Endometrial microvascular endothelial cells (primary cell): ENCODE data around the gene SOD2. TPM values are rescaled to one million over a fixed set of nuclear protein-coding genes. Genes with fewer than 3 reads are reported as not detected.
"Not testable (repeated sequence)": the region's sequence is repeated elsewhere in the genome, so short reads cannot be mapped to it uniquely, and the experiment has no call there.

ENCODE experiments used
- in situ Hi-C: cut with HindIII; loops from 2 replicates; pipeline ENCODE4 v1.10.0; 2017; ENCODE audit warnings: low sequenced_read_pairs, low pct_unique_long_range_greater_than_20kb; ENCODE audit errors: inconsistent ontology term
- total RNA-seq: library from RNA; depleted of rRNA; stranded (reverse); fragments of >200 nt; gene quantifications from one replicate; pipeline ENCODE4 v1.2.3, GENCODE V29; 2015; ENCODE audit errors: inconsistent ontology term

Gene SOD2
- total RNA-seq, result 111 TPM

DNA sequence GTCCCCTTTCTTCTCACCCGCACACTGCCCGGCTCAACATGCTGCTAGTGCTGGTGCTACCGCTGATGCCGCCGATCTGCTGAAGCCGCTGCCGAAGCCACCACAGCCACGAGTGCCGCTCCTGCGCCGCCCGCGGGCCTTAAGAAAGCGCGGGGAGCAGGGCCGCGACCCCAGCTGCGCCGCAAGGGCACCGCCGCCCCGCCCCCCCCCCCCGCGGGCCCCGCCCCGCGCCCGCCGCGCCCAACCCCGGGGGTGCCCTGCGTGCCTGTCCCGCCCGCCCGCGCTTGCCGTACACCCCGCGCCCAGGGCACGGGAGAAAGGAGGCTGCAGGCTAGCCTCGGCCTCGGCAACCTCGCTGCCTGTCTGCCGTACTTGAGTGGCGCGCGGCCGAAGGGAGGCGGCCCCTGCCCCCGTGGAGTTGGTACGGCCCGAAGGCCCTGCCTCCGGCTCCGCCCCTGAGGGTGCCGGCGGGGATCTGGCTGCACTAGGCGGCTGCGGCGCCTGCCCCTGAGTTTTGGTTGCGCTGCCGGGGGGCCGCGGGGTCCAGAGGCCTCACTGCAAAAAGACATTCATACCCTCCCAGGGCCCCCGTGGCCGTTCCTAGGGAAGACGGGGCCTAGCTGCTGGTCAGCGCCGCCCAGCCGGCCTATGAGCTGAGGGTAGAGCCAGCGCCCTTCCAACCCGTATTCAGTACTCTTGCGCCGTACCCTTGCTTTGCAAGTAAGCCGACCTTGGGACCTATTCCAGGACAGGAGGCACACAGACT lies at the start of gene SOD2:
TSS of gene SOD2 (minus strand) at position 114 of the 766 bp plus-strand sequence. CDS start at position 40, 74 bp downstream.
- in situ Hi-C loops, result no loop called here

- in situ Hi-C loops, result no loop called here
These were observed 49.1 kb upstream of the SOD2 start for GRCh38 chr6:159742165-159742564.

- in situ Hi-C loops, result no loop called here
These were observed 46.3 kb upstream of the SOD2 start for GRCh38 chr6:159739341-159739740.

GRCh38 chr6:159736908-159737307 lies 43.9 kb upstream of the SOD2 start:
- in situ Hi-C loops, result no loop called here

DNA sequence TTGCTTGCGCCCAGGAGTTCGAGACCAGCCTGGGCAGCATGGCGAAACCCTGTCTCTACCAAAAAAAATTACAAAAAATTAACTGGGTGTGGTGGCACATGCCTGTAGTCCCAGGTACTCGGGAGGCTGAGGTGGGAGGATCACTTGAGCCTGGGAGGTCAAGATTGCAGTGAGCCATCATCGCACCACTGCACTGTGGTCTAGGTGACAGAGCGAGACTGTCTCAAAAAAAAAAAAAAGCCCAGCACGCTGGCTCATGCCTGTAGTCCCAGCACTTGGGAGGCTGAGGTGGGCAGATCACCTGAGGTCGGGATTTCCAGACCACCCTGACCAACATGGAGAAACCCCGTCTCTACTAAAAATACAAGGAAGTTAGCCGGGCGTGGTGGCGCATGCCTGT lies 40.4 kb upstream of the SOD2 start:
- in situ Hi-C loops, result not testable (repeated sequence)

DNA sequence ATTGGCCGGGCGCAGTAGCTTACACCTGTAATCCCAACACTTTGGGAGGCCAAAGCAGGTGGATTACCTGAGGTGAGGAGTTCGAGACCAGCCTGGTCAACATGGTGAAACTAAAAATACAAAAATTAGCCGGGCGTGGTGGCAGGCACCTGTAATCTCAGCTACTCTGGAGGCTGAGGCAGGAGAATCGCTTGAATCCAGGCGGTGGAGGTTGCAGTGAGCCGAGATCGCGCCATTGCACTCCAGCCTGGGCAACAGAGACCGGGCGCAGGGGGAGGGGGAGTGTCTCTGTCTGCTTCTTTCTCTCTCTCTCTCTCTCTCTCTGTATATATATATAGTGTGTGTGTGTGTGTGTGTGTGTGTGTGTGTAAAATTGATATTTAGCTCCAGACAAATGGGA lies 39.5 kb upstream of the SOD2 start:
- in situ Hi-C loops, result not testable (repeated sequence)

DNA sequence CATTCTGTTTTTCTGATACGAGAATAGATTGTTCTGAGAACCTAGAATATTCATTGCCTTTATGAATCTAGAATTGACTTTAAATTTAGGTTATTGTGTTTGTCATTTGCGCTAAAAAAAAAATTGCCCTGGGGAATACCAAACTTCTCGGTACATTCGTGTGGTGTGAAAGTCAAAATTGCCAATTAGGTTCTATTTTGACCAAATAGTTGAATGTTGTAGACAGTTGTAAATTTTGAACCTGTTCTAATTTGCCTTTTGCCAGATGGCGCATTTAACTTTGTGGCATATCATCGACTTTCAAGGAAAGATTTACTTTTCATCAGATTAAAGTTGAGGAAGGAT lies 37.3 kb upstream of the SOD2 start:
- in situ Hi-C loops, result no loop called here

DNA sequence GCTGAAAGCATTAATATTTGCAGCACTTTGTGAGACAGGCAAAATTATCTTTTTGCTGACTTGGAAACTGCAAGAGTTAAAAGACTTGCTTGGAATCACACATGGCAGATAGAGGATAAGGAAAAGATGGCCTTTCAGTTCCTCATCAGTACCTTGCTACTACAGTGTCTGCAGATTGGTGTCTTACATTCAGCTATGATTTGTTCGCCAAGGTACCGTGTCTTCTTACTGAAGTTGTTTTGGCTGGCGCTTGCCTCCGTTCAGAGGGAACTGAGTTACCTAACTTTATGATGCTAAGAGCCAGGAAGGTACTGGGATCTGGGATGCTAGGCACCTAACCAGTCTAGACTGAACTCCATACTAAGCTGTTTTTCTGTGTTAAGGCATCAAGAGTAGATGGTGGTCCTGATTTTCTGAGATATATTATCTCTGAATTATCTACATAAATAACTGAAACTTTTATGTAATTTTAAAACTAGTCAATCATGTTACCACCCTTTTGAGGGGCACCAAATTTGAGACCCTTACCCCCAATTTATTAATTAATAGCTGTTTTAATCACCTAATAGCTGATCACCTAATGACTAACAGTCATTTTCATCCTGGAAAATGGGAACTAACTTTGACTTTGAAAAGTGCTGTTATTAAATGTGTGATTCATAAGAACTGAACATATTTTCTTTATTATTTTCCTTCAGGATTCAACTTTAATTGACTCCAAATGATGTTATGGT lies 36.7 kb upstream of the SOD2 start:
- in situ Hi-C loops, result no loop called here

GRCh38 chr6:159728531-159728964 lies 35.5 kb upstream of the SOD2 start:
- in situ Hi-C loops, result no loop called here

DNA sequence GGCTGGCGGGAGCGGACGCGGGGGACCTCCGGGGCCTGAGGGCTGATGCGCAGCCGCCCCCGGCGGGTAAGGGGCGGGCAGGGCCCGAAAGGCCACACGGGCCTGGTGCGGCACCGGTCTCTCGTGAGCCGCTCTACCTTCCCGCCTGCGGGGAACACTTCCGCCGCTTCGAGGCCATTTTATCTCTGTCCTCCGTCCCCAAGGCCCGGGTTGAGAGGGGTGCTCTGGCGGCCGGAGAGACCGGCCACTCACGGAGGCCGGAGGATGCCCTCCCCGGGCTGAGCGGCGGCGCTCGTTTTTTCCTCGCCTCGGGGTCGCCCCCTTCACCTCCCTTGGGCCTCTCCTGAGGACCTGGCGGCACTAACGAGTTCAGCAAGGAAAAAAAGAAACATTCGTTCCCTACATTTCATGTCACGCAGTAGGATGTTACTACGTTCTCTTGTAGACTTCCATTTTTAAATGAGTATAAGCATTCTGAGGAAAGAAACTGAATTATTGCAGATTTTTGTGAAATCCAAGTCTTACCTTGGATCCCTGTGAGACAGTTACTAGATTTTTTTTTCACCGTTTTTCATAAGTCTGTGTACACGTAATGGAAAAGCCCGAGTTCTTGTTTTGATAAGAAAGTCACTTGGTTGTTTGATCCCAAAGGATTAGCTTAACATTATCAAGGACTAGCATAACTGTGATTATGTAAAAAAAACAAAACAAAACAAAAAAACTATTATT lies 34.8 kb upstream of the SOD2 start:
- in situ Hi-C loops, result no loop called here

DNA sequence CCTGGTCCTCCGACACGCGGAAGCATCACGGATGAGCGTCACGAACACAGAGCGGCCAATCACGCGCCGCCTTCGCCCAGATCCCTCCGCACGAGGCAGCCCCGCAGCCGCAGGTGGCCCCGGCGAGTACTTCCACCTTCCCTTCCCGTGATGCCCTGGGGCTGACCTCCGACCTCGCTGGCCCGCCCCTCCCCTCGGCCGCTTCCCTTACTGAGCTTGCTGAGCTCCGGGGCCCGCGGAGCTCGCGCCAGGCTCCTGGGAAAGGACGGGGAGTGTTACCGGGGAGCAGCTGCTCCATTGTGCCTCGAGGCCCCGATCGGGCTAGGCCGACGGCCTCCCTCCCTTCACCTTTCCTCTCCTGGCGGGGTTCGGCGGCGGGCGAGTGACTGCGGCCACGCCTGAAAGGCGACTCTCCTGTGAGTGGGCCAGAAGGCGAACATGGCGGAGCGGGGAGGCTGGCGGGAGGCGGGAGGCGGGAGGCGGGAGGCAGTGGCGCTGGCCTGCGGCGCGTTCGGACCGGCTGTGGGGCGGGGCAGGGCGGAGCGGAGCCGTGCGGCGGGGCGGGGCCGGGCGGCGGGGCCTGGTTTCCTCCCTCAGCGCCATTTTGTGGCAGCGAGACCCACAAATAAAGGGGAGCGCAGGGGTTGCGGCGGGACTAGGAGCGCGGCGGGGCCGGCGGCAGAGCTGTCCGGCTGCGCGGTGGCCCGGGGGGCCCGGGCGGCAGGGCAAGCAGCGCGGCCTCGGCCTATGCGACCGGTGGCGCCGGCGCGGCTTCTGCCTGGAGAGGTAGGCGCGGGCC lies 34.1 kb upstream of the SOD2 start, which contains the start of gene WTAP:
TSS of gene WTAP (plus strand) at position 589 of the 799 bp plus-strand sequence. CDS start 8,760 bp downstream, outside the sequence.
- in situ Hi-C loops, result no loop called here

DNA sequence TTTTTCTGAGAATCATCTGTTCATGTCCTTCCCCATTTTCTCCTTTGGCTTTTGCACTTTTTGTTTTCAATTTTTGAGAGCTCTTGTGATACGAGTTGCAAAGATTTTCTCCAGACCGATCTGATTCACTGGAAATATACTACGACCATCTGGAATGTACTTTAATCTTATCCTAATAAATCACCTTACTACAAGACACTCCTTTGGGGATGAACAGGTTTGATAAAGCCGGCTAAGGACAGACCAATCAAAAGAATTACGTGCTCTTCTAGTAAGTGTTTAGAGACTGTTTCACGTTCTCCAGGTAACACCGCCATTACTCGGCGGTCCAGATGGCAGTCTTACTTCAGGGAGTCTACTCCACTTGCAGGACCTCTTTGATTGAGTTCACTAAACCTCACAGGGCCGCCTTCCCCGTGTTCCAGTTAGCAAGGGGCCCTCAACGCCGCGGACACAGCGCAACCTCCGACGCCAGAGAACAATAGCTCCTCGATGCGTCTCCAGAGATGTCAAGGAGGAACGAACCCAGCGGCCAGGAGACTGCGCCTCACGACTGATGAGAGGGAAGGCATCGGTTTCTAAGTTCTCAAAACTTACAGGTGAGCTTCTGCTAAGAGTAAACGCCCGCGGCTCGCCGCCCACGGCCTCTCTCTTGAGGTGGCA lies 33.3 kb upstream of the SOD2 start:
- in situ Hi-C loops, result no loop called here

DNA sequence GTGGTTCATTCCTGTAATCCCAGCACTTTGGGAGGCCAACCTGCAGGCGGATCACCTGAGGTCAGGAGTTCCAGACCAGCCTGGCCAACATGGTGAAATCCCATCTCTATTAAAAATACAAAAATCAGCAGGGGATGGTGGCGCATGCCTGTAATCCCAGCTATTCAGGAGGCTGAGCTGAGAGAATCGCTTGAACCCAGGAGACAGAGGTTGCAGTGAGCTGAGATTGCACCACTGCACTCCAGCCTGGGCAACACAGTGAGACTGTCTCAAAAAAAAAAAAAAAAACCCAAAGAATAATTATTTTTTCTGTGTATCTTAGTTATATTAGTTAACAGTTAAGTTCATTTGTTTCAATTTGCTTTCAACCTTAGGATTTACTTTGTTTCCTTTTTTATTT lies 32.2 kb upstream of the SOD2 start:
- in situ Hi-C loops, result not testable (repeated sequence)

DNA sequence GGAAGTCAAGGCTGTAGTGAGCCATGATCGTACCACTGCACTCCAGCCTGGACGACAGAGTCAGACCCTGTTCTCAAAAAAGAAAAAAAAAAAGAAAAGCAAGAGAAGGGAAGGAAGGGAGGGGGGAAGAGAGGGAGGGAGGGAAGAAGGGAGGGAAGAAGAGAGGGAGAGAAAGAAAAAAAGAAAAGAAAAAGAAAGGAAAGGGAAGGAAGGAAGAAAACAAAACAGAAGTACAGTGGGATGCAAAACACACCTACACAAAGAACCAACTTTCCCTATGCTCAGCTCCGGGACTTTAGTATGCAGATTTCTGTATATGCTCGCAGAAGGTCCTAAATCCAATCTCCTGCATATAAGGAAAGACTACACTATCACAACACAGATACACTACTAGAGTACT lies 31.7 kb upstream of the SOD2 start:
- in situ Hi-C loops, result no loop called here

DNA sequence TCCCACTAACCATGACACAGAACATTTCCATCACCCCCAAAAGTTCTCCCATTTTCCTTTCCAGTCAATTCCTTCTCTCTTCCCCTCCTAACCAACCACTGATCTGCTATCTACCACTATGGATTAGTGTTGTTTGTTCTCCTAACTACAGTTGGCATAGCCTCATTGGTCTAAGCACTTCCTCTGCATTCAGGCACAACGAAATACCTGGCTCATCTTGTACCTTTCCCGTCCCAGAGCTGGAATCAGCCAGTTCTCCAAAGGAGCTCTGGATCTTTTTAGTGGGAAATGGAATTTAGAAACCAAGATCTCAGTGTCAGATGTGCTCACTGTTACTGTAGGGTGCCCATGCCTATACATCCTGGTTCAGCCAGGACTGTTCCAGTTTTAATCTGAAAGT lies 30.2 kb upstream of the SOD2 start:
- in situ Hi-C loops, result no loop called here

- in situ Hi-C loops, result no loop called here
These were observed 29.6 kb upstream of the SOD2 start for GRCh38 chr6:159722655-159723054.

DNA sequence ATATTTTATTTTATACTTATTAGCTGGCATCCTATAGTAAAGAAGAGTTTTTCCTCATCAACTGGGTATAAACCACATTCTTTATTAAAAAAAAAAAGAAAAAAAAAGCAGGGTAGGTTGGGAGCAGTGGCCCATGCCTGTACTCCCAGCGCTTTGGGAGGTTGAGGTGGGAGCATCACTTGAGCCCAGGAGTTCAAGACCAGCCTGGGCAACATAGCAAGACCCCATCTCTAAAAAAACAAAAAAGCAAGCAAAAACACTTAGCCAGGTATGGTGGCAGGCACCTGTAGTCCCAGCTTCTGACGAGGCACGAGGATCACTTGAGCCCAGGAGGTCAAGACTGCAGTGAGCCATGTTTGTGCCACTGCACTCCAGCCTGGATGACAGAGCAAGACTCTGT lies 28.9 kb upstream of the SOD2 start:
- in situ Hi-C loops, result not testable (repeated sequence)

- in situ Hi-C loops, result no loop called here
These were observed 27.7 kb upstream of the SOD2 start for GRCh38 chr6:159720708-159721107.
